Thyroid gland (tissue), 4 donors: Measurements from ENCODE around the gene FOXC1.

Experiments
- POLR2A ChIP-seq, 2 donors: fragments of 450-650 bp; IDR thresholded peaks; one replicate each; pipeline ENCODE4 v1.6.1; 2017; ENCODE audit warnings: antibody characterized with exemption in 2 of 2, mild to moderate bottlenecking in 2 of 2, moderate library complexity in 1 of 2
- TF ChIP-seq, protein P1 (sequence below), 6 experiments: fragments of 200-600 bp in 3 of 6; fragments of 450-650 bp in 3 of 6; sonication (generic) in 3 of 6; IDR thresholded peaks; one replicate each; pipeline ENCODE4 v1.5.1; 2016 to 2019; ENCODE audit warnings: antibody characterized with exemption in 6 of 6, mild to moderate bottlenecking in 2 of 6, inconsistent platforms in 1 of 6, moderate library complexity in 1 of 6

DNA sequence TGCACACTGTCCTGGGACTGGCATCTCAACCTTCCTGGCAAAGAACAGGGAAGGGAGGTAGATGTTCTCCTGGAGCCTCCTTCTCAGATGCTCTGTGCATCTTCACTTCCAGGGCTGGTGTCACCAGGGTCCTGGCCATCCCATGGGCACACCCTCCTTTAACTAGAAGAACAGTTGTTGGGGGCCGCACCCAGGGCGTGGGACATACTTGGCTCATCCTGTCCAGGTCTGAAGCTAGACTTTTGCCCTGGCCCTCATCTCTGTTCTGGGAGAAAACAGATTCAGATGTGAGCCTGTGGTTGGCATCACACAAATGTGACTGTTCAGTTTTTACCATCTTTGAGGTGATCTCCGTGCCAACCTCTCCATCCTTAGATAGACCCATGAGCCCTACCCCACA lies 41.6 kb downstream of the FOXC1 start:
- TF ChIP-seq POLR2A (IDR thresholded peaks at IDR 0.05) = no peak
- TF ChIP-seq, protein P1, sequence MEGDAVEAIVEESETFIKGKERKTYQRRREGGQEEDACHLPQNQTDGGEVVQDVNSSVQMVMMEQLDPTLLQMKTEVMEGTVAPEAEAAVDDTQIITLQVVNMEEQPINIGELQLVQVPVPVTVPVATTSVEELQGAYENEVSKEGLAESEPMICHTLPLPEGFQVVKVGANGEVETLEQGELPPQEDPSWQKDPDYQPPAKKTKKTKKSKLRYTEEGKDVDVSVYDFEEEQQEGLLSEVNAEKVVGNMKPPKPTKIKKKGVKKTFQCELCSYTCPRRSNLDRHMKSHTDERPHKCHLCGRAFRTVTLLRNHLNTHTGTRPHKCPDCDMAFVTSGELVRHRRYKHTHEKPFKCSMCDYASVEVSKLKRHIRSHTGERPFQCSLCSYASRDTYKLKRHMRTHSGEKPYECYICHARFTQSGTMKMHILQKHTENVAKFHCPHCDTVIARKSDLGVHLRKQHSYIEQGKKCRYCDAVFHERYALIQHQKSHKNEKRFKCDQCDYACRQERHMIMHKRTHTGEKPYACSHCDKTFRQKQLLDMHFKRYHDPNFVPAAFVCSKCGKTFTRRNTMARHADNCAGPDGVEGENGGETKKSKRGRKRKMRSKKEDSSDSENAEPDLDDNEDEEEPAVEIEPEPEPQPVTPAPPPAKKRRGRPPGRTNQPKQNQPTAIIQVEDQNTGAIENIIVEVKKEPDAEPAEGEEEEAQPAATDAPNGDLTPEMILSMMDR (IDR thresholded peaks at IDR 0.05) = no peak
